Bronchial epithelial cell (primary cell): ENCODE measurements around the gene EXOC6. TPM values are rescaled to one million over a fixed set of nuclear protein-coding genes. Genes with fewer than 3 reads are reported as not detected.
A peak's percentile ranks its signal among the peaks of the same experiment; 100 is the strongest.

Experiments
- DNase-seq: peaks from one replicate; pipeline ENCODE4 v3.0.0-alpha.2; 2010; ENCODE audit warnings: low read depth
- FAIRE-seq: peaks from 2 replicates; lab custom pipeline; 2011; peaks lifted over from hg19 to GRCh38; lab: Jason Lieb, UNC
- H3K27me3 ChIP-seq: 2 replicates; pipeline ENCODE4 v1.5.1; 2011; ENCODE audit warnings: low read length; ENCODE audit not compliant: control insufficient read depth, insufficient read depth
- H3K36me3 ChIP-seq: 2 replicates; pipeline ENCODE4 v1.5.1; 2011; ENCODE audit warnings: low read length; ENCODE audit not compliant: control insufficient read depth, insufficient read depth
- H3K4me3 ChIP-seq: 2 replicates; pipeline ENCODE4 v1.5.1; 2011; ENCODE audit warnings: mild to moderate bottlenecking, low read depth, low read length, control low read depth
- CTCF ChIP-seq: IDR thresholded peaks from 2 replicates; pipeline ENCODE4 v1.5.1; 2011; ENCODE audit warnings: mild to moderate bottlenecking, moderate library complexity, low read length, control low read depth, inconsistent platforms; ENCODE audit not compliant: insufficient read depth, severe bottlenecking
- total RNA-seq: library from RNA; depleted of rRNA; stranded (reverse); fragments of >200 nt; gene quantifications from 2 replicates; pipeline ENCODE4 v1.2.1, GENCODE V29; 2014

The EXOC6 gene
- total RNA-seq, 1 donor from 2014 or later, result 12.4 TPM

- no peak for FAIRE-seq
- no peak for TF ChIP-seq CTCF
- DNase-seq, result no peak
- no peaks in the 10 kb centered on the region for H3K27me3 ChIP-seq
- no peaks in the 10 kb centered on the region for H3K36me3 ChIP-seq
- no peak overlapping the region for H3K4me3 ChIP-seq
Observed at GRCh38 chr10:92890471-92890870, 42.2 kb downstream of the EXOC6 start.

- peak; percentile 88 for FAIRE-seq
- Histone ChIP-seq H3K36me3 (no peaks in the 10 kb centered on the region), H3K4me3 (no peak overlapping the region), H3K27me3 (no peaks in the 10 kb centered on the region)
- no peak for TF ChIP-seq CTCF
- DNase-seq, result peak; percentile 98
Observed at GRCh38 chr10:92891885-92892690, 43.8 kb downstream of the EXOC6 start.

GRCh38 chr10:92892691-92893054, 44.4 kb downstream of the EXOC6 start:
- H3K4me3 ChIP-seq, result no peak overlapping the region
- FAIRE-seq, result no peak
- H3K27me3 ChIP-seq, result no peaks in the 10 kb centered on the region
- no peaks in the 10 kb centered on the region for H3K36me3 ChIP-seq
- DNase-seq, result no peak
- no peak for TF ChIP-seq CTCF

- TF ChIP-seq CTCF, result no peak
- H3K27me3 ChIP-seq, result no peaks in the 10 kb centered on the region
- peak; percentile 34 for DNase-seq
- no peaks in the 10 kb centered on the region for H3K36me3 ChIP-seq
- no peak overlapping the region for H3K4me3 ChIP-seq
- FAIRE-seq, result peak; percentile 73
Observed at GRCh38 chr10:92894081-92894655, 45.8 kb downstream of the EXOC6 start.

- Histone ChIP-seq H3K27me3 (no peaks in the 10 kb centered on the region), H3K36me3 (no peaks in the 10 kb centered on the region), H3K4me3 (no peak overlapping the region)
- DNase-seq (no peak), FAIRE-seq (no peak)
- TF ChIP-seq CTCF, result no peak
Observed at GRCh38 chr10:92897916-92898315, 49.6 kb downstream of the EXOC6 start.

- Histone ChIP-seq H3K27me3 (no peaks in the 10 kb centered on the region), H3K36me3 (no peaks in the 10 kb centered on the region), H3K4me3 (no peak overlapping the region)
- TF ChIP-seq CTCF, result no peak
- FAIRE-seq, result no peak
- DNase-seq, result no peak
Observed at GRCh38 chr10:92901819-92902251, 53.5 kb downstream of the EXOC6 start.
